ENCODE data around the gene RHEX.
A peak's percentile ranks its signal among the peaks of the same experiment; 100 is the strongest.
"Not testable (repeated sequence)": the region's sequence is repeated elsewhere in the genome, so short reads cannot be mapped to it uniquely, and the experiment has no call there.

Gene RHEX

GRCh38 chr1:206052919-206053610 lies at the start of gene RHEX:
TSS of gene RHEX (plus strand) at chr1:206053173. CDS start at chr1:206097829, 44,656 bp downstream.
- not testable (repeated sequence) for DNase-seq

GRCh38 chr1:206003854-206004800 lies 48.8 kb upstream of the RHEX start:
- no peak for DNase-seq

GRCh38 chr1:206004826-206005225 lies 48.1 kb upstream of the RHEX start:
- no peak for DNase-seq

- DNase-seq = peak; percentile 50
Observed at GRCh38 chr1:206005234-206005633, 47.7 kb upstream of the RHEX start.

GRCh38 chr1:206005778-206006180 lies 47.2 kb upstream of the RHEX start:
- DNase-seq = no peak

GRCh38 chr1:206006946-206007345 lies 46.0 kb upstream of the RHEX start:
- DNase-seq = no peak

- no peak for DNase-seq
Observed at GRCh38 chr1:206010060-206010459, 42.9 kb upstream of the RHEX start.

- no peak for DNase-seq
Observed at GRCh38 chr1:206011057-206011456, 41.9 kb upstream of the RHEX start.

- DNase-seq = no peak
Observed at GRCh38 chr1:206012086-206012859, 40.7 kb upstream of the RHEX start.

GRCh38 chr1:206013026-206013795 lies 39.8 kb upstream of the RHEX start:
- DNase-seq = no peak

- no peak for DNase-seq
Observed at GRCh38 chr1:206014601-206015000, 38.4 kb upstream of the RHEX start.

- no peak for DNase-seq
Observed at GRCh38 chr1:206015071-206015470, 37.9 kb upstream of the RHEX start.

- DNase-seq = no peak
Observed at GRCh38 chr1:206020393-206021007, 32.5 kb upstream of the RHEX start.

- DNase-seq = no peak
Observed at GRCh38 chr1:206021008-206021625, 31.9 kb upstream of the RHEX start.

GRCh38 chr1:206021626-206022365 lies 31.2 kb upstream of the RHEX start:
- DNase-seq = peak; percentile 43

GRCh38 chr1:206022766-206023165 lies 30.2 kb upstream of the RHEX start:
- no peak for DNase-seq

- DNase-seq = no peak
Observed at GRCh38 chr1:206023695-206024094, 29.3 kb upstream of the RHEX start, which contains the start of gene CTSE. TSS of gene CTSE (minus strand) at chr1:206023895. CDS start at chr1:206023791, 104 bp downstream.

GRCh38 chr1:206025283-206025820 lies 27.6 kb upstream of the RHEX start:
- DNase-seq = no peak

- peak; percentile 81 for DNase-seq
Observed at GRCh38 chr1:206029484-206029883, 23.5 kb upstream of the RHEX start.

- DNase-seq = no peak
Observed at GRCh38 chr1:206030191-206030590, 22.8 kb upstream of the RHEX start.

Measured in NCI-H226 (cell line).